Gastrocnemius medialis (tissue), 4 donors: ENCODE measurements around the gene PGM2. TPM values are rescaled to one million over a fixed set of nuclear protein-coding genes. Genes with fewer than 3 reads are reported as not detected.

Source experiments
- ATAC-seq, 2 donors: fragments of 150-250 bp; one replicate each; pipeline ENCODE4 v1.9.1; 2016
- DNase-seq, 2 donors: peaks; one replicate each; pipeline ENCODE4 v3.0.0-alpha.2; 2019
- H3K27ac ChIP-seq, 4 donors: fragments of 200-600 bp; sonication (generic); 1 replicate in 1 of 4; 2 replicates in 3 of 4; pipeline ENCODE4 v1.5.1; 2016 to 2018; ENCODE audit warnings: mild to moderate bottlenecking in 2 of 4, moderate library complexity in 1 of 4
- H3K27me3 ChIP-seq, 3 donors: fragments of 200-600 bp; sonication (generic) in 2 of 3; 1 replicate in 1 of 3; 2 replicates in 2 of 3; pipeline versions ENCODE4 v1.5.1 to v1.6.0; 2016 to 2019; ENCODE audit warnings: mild to moderate bottlenecking in 1 of 3, moderate library complexity in 1 of 3
- H3K36me3 ChIP-seq, 2 donors: fragments of 200-600 bp; sonication (generic) in 1 of 2; one replicate each; pipeline ENCODE4 v1.5.1; 2017 to 2018
- H3K4me1 ChIP-seq, 2 donors: fragments of 200-600 bp; sonication (generic) in 1 of 2; one replicate each; pipeline ENCODE4 v1.5.1; 2016 to 2017; ENCODE audit warnings: mild to moderate bottlenecking in 2 of 2
- H3K4me3 ChIP-seq, 4 donors: fragments of 200-600 bp; sonication (generic) in 3 of 4; 1 replicate in 1 of 4; 2 replicates in 3 of 4; pipeline ENCODE4 v1.5.1; 2016 to 2019; ENCODE audit warnings: mild to moderate bottlenecking in 2 of 4
- H3K9me3 ChIP-seq, 3 donors: fragments of 200-600 bp; sonication (generic) in 2 of 3; 1 replicate in 1 of 3; 2 replicates in 2 of 3; pipeline ENCODE4 v1.5.1; 2016 to 2019
- CTCF ChIP-seq, 5 experiments: fragments of 450-650 bp in 3 of 5; fragments of 200-600 bp in 2 of 5; sonication (generic) in 2 of 5; IDR thresholded peaks in 4 of 5; conservative IDR thresholded peaks in 1 of 5; 1 replicate in 4 of 5; 2 replicates in 1 of 5; pipeline ENCODE4 v1.5.1; 2016 to 2019; ENCODE audit warnings: antibody characterized with exemption in 5 of 5, mild to moderate bottlenecking in 3 of 5, moderate library complexity in 3 of 5
- POLR2A ChIP-seq, 2 donors: fragments of 450-650 bp; IDR thresholded peaks; one replicate each; pipeline ENCODE4 v1.6.1; 2017; ENCODE audit warnings: antibody characterized with exemption in 2 of 2, mild to moderate bottlenecking in 2 of 2, moderate library complexity in 2 of 2
- in situ Hi-C, 4 donors: fragments of 200-750 bp; cut with MboI; loops; one replicate each; pipeline versions ENCODE4 v1.15.0 to v1.8.0; 2017; ENCODE audit warnings: low sequenced_read_pairs in 4 of 4
- intact Hi-C: fragments of 100-400 bp; cut with DNase I; formaldehyde crosslinking; loops from one replicate; pipeline ENCODE4 v1.15.1; 2023; ENCODE audit warnings: low total_unique reads
- total RNA-seq, 4 donors: library from RNA; depleted of rRNA; stranded (reverse); fragments of >200 nt; gene quantifications; one replicate each; pipeline versions ENCODE4 v1.1.0 to v1.2.3, GENCODE V29; 2016

Gene PGM2
- total RNA-seq, 4 donors from 2014 or later = 0.92 to 3.7 (median 2.1) TPM

- ATAC-seq = no peak
- in situ Hi-C loops = loop anchor here in 1 of 4 donors (10.0 kb wide), 1 partner anchor 88 kb away; no protein-coding TSS in a partner anchor
- intact Hi-C loops = loop anchor here (5.0 kb wide), 1 partner anchor 145 kb away; no protein-coding TSS in a partner anchor
- peak overlapping the region in 3 of 4 donors; percentile 94 to 99 (median 96) for H3K27ac ChIP-seq
- H3K27me3 ChIP-seq = no peaks in the 10 kb centered on the region
- H3K4me1 ChIP-seq = peaks cover 32 to 38% of the 10 kb centered on the region in 2 donors
- no peaks in the 10 kb centered on the region for H3K9me3 ChIP-seq
- no peak for DNase-seq
- no peaks in the 10 kb centered on the region for H3K36me3 ChIP-seq
- H3K4me3 ChIP-seq = peak overlapping the region in 3 of 4 donors; percentile 85 to 90 (median 86)
- no peak for TF ChIP-seq CTCF (IDR thresholded peaks at IDR 0.05 in 4 of 5, conservative IDR thresholded peaks at IDR 0.05 in 1 of 5)
- no peak for TF ChIP-seq POLR2A (IDR thresholded peaks at IDR 0.05)
Observed at GRCh38 chr4:37892641-37893040, 66.2 kb downstream of the PGM2 start.

- intact Hi-C loops = loop anchor here (5.0 kb wide), 1 partner anchor 144 kb away; no protein-coding TSS in a partner anchor
Observed at GRCh38 chr4:37893164-37893563, 66.7 kb downstream of the PGM2 start.

GRCh38 chr4:37895271-37895670 lies 68.8 kb downstream of the PGM2 start:
- no peak overlapping the region for H3K27ac ChIP-seq
- no peak for DNase-seq
- ATAC-seq = no peak
- H3K4me1 ChIP-seq = peaks cover 31 to 36% of the 10 kb centered on the region in 2 donors
- no peaks in the 10 kb centered on the region for H3K9me3 ChIP-seq
- H3K27me3 ChIP-seq = no peaks in the 10 kb centered on the region
- in situ Hi-C loops = loop anchor here in 1 of 4 donors (10.0 kb wide), 1 partner anchor 90 kb away; no protein-coding TSS in a partner anchor
- TF ChIP-seq CTCF (IDR thresholded peaks at IDR 0.05 in 4 of 5, conservative IDR thresholded peaks at IDR 0.05 in 1 of 5) (no peak), POLR2A (IDR thresholded peaks at IDR 0.05) (no peak)
- intact Hi-C loops = no loop called here
- H3K4me3 ChIP-seq = no peak overlapping the region
- no peaks in the 10 kb centered on the region for H3K36me3 ChIP-seq

More at GRCh38 chr4:37893164-37893563, 66.7 kb downstream of the PGM2 start:
- H3K27ac ChIP-seq = peak overlapping the region in 1 of 4 donors; percentile 99
- in situ Hi-C loops = loop anchor here in 1 of 4 donors (10.0 kb wide), 1 partner anchor 88 kb away; no protein-coding TSS in a partner anchor
- ATAC-seq (no peak), DNase-seq (no peak)
- no peaks in the 10 kb centered on the region for H3K9me3 ChIP-seq
- no peaks in the 10 kb centered on the region for H3K36me3 ChIP-seq
- H3K27me3 ChIP-seq = no peaks in the 10 kb centered on the region
- H3K4me3 ChIP-seq = no peak overlapping the region
- TF ChIP-seq CTCF (IDR thresholded peaks at IDR 0.05 in 4 of 5, conservative IDR thresholded peaks at IDR 0.05 in 1 of 5) = no peak
- TF ChIP-seq POLR2A (IDR thresholded peaks at IDR 0.05) = no peak
- H3K4me1 ChIP-seq = peaks cover 36 to 43% of the 10 kb centered on the region in 2 donors

- TF ChIP-seq POLR2A (IDR thresholded peaks at IDR 0.05) (no peak), CTCF (IDR thresholded peaks at IDR 0.05 in 4 of 5, conservative IDR thresholded peaks at IDR 0.05 in 1 of 5) (no peak)
- H3K27ac ChIP-seq = no peak overlapping the region
- intact Hi-C loops = no loop called here
- no peaks in the 10 kb centered on the region for H3K27me3 ChIP-seq
- in situ Hi-C loops = loop anchor here in 1 of 4 donors (10.0 kb wide), 1 partner anchor 92 kb away; no protein-coding TSS in a partner anchor
- no peak for ATAC-seq
- H3K36me3 ChIP-seq = no peaks in the 10 kb centered on the region
- H3K4me3 ChIP-seq = no peak overlapping the region
- DNase-seq = no peak
- no peaks in the 10 kb centered on the region for H3K9me3 ChIP-seq
- H3K4me1 ChIP-seq = peaks cover 31 to 35% of the 10 kb centered on the region in 2 donors
Observed at GRCh38 chr4:37896206-37896860, 69.8 kb downstream of the PGM2 start.
